NCI-H1092 (cell line): ENCODE measurements around the gene HRAS.

ENCODE experiments used
- DNase-seq: peaks from one replicate; lab custom pipeline; 2025; lab: John Stamatoyannopoulos, UW

HRAS gene

DNA sequence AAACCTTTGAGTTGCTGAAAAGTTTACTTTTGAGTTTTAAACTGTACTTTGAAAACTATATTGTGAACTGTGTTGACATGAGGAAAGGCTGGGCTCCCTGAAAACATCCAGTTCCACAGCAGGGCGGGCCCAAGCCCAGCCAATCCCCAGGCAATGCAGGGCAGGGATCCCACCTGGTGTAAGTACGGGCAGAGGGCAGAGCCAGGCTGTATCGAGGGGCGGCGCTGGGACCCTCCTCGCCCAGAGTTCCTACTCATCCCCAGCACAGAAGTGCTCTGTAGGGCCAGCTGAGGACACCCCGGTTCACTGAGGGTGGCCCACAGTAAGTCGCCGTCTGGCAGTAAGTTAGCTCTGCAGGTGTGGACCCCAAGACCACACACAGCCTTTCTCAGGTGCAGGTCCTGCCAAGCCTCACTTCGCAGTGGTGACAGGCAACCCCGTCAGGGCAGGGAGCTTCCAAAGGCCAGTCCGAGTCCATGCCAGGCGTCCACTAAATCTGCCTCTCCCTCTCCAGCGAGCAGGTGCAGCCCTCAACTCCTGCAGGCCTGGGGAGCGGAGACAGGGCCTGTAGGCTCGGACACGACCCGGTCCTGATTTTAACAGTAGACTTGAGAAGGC is 31.7 kb upstream of the HRAS start:
- DNase-seq = no peak

DNA sequence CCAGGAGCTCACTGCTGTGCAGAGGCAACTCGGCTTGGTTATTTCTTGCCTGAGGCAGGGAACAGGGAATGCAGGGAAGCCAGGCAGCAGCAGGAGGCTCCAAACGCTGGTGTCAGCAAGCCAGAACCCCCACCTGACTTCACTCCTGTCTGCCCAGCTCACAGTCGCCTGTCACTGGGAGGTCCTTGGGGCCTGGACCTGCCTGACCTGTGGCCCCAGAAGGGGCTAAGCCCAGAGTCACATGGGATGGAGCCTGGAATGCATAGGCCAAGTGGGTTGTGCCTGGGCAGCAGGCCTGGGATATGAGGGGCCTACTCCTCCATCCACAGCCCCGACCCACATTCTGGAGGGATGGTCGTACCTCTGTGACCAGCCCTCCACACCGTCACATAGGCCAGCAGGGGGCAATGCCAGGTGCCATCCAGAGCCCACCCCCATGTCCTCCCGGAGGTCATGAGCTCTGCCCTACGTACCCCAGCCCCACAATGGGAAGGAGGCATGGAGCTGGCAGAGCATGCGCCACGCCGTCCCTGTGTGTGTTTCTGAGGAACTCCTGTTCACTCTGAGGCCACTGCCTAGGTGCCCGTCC is 30.6 kb upstream of the HRAS start:
- no peak for DNase-seq

DNA sequence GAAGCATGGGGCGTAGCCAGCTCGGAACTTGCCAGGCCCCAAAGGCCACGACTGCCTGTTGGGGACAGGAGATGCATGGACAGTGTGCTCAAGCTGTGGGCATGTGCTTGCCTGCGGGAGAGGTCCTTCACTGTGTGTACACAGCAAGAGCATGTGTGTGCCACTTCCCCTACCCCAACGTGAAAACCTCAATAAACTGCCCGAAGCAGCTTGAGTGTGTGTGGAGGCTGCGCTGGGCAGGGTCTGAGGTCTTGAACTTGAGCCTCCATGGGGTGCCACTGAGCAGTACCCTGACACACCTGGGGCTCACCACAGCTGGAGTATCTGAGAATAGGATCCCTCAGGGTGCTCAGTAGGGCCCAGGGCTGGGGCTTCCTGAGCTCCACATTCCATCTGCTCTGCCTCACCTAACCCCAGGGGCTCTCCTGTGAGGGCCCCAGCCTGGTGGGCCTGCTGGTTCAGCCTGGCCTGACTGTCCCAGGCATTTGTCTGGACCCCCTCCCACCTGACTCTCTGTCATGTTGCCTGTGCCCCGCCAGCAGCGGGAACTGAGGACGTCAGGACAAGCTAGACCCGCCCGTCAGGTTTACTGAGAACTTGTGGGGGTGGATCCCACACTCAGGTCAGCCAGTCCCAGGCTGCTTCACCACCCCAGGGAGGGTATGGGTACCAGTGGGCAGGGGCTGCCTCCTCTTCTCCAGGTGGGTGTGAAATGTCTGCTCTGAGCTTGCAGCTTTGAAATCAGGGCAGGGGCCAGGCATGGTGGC is 28.6 kb upstream of the HRAS start:
- DNase-seq = no peak

DNA sequence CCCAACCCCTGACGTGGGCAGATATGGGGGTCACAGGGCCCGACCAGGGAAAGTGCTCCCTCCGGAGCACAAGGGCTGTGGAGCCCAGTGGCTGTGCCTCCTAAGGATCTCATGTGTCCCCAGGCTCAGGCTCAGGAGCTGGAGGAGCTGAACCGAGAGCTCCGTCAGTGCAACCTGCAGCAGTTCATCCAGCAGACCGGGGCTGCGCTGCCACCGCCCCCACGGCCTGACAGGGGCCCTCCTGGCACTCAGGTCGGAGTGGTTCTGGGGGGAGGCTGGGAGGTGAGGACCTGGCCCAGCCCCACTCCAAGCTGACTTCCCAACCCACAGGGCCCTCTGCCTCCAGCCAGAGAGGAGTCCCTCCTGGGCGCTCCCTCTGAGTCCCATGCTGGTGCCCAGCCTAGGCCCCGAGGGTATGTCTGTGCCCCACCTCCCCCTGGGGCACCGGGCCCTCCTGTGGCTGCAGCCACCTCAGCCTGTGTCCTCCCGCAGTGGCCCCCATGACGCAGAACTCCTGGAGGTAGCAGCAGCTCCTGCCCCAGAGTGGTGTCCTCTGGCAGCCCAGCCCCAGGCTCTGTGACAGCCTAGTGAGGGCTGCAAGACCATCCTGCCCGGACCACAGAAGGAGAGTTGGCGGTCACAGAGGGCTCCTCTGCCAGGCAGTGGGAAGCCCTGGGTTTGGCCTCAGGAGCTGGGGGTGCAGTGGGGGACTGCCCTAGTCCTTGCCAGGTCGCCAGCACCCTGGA is 27.9 kb upstream of the HRAS start:
- DNase-seq = no peak

DNA sequence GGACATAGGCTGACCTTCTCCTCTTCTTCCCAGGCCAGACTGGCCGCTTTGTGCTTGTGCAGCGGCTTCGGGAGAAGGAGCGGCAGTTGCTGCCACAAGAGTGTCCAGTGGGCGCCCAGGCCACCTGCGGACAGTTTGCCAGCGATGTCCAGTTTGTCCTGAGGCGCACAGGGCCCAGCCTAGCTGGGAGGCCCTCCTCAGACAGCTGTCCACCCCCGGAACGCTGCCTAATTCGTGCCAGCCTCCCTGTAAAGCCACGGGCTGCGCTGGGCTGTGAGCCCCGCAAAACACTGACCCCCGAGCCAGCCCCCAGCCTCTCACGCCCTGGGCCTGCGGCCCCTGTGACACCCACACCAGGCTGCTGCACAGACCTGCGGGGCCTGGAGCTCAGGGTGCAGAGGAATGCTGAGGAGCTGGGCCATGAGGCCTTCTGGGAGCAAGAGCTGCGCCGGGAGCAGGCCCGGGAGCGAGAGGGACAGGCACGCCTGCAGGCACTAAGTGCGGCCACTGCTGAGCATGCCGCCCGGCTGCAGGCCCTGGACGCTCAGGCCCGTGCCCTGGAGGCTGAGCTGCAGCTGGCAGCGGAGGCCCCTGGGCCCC is 26.8 kb upstream of the HRAS start:
- no peak for DNase-seq

DNA sequence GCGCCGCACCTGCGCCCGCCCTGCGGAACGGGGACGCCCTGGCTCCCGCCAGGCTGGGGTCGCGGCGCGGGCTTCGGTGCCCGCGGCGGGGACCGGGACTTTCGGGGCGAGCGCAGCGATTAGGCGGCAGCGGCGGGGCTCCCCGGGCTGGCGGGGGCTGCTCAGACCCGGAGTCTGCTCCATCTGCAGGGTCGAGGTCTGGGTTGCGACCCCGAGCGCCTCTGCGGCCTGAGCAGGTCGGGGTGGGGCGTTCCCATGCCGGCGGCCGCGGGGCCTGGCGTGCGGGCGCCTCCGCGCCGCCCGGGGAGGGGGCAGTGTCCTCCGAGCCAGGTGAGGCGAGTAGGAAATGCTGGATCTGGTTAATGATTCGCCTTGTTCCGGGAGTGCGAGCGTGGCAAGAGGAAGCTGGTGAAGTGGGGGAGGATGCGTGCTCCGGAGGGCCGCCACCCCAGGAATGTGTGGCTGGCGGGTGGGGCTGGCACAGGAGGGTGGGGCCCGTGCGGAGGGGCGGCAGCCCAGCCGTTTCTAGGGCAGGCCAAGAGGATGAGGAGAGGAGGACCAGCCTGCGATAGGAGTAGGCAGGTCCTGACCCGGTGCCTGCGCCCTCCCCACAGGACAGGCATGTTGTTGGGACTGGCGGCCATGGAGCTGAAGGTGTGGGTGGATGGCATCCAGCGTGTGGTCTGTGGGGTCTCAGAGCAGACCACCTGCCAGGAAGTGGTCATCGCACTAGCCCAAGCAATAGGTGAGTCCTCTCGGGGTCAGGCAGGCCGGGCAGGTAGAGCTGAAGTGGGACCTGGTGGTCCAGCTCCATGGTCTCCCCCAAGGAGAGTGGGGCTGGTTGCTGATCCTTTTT is 26.0 kb upstream of the HRAS start:
- no peak for DNase-seq

DNA sequence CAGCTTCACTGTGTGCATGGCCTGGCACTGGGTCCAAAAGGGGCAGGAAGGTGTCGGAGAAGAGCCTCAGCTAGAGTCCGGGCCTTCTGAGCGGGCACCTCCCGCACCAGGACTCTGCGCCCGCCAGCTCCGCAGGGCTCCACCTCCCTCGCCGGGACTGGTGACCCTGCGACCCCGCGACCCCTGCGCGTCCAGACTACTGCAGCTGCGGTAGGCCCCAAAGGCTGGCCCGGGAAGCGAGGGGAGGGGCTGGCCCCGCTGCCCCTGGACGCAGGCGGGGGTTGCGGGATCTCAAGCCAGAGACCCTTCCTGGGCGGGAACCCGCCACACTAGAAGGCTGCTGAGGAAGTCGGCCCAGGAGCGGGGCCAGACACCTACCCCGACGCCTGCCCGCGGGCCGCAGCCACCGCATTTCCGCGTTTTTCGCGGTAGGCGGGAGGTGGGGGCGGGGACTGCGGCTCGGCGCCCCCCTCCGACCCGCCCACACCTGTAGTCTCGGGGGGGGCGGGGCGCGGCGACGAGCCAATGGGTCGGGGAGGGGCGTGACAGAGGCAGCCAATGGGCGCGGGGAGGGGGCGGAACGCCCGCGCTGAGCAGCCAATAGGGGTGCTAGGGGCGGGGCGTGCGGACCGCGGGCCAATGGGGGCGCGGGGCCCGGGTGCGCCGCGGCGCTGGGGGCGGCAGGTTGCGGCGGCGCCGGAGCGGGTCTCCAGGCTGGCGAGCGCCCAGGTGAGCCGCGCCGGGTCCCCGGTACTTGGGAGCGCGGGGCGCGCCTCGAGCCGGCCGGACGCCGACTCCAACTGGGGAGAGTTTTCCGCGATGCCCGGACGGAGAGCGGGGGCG is 25.1 kb upstream of the HRAS start, which contains the start of the genes LMNTD2 and RASSF7:
Gene LMNTD2, minus strand, starts transcription at position 434 of the 843 bp plus-strand sequence. Its CDS starts 22 bp downstream, at position 412.
Gene RASSF7, plus strand, starts transcription at position 666 of the 843 bp plus-strand sequence. CDS start 799 bp downstream, outside the sequence.
- DNase-seq = peak; percentile 79

DNA sequence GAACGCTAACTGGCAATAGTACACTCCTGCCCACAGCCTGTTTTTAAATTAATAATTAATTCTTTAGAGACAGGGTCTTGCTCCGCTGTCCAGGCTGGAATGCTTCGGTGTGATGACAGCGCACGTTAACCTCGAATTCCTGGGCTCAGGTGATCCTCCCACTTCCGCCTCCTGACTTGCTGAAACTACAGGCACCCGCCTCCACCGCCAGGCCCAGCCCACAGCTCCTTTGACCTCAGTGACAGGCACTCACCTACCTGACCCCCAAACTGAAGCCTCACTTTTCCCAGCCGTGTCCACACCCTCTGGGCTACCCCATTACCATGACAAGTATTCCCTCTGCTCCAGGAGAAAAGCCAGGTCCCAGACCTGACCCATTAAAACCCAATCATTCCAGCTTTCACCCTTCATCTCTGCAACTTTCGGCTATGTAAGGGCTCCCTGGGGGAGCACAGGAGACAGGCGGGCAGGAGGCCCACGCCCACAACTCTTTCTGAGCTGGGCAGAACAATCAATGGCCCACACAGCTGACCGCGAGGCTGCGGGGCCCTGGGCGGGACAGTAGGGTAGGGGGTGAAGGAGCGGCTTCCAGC is 24.4 kb upstream of the HRAS start:
- DNase-seq = no peak

DNA sequence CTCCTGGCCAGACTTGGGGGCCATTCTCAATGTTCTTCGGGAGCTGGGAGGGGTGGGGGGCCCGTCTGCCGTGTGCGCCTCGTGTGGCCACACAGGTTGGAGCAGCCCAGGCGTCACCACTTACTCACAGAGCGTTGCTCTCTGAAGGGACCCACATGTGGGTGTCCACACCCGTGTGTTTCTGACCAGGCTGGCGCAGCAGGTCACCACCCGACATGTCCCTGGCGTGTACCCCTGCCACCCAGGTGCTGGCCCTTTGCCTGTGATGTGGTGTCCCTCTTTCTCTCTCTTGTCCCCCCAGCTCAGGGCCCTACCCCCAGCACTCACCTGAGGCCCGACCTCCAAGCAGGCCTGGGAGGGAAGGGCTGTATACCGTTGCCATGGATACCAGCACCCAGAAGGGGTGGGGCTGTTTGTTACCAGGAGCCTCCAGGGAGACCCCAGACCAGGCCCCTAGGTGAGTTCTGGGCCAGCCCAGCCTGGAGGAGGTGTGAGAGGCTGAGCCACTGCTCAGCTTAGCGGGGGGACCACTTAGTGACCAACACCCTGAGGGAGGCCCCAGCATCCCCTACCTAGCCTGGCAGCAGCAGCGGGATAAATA is 23.7 kb upstream of the HRAS start:
- DNase-seq = no peak

DNA sequence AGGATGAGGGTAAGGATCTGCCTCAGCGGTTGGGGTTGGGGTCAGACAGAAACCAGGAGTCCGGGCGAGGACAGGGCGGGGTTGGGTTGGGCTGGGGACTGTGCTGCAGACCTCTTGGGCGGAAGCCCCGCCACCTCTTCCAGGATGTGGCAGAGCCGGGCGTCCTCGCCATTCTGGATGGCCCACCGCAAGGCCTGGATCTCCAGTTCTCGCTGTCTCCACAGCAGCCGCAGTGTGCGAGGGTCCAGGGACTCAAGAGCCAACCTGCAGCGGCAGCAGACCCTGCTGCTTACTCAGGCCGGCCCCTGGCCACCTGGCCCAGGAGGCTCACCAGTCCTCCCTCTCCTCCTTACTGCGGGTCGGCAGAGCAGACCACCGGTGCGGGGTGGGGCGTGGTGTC is 23.1 kb upstream of the HRAS start:
- no peak for DNase-seq

DNA sequence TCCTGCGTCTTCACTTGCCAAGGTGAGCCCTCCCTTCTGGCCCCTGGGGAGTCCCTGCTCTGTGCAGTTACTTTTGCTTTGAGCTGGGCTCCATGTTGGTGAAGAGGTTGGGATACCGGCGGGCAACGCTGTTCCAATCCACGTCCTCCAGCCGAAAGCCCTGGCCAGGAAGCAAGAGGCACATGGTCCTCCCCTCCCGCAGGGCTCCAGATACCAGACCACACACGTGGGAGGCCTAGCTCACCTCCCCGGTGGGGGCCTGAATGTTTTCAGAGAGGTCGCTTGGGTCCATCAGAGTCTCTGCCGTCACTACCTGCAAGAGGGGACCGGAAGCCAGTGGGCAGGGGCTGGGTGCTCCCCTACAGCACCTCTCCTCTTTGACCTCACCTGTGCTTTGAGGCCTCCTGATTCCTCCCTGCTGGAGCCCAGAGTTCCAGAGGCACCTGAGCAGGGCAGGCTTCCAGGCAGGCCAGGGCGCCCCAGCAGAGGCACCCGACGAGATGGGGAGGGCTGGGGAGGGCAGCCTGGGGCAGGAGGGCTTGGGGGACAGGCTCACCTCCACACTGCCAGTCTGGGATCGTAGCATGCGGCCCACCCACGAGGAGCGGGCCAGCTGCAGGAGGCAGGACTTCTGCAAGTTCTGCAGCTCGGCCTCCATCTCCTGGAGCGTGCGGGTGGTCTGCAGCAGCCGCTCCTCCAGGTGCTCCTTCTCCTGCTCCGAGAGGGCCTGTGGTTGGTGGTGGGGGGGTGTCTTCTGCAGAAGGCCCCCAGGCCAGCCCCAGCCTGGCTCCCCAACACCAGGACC is 22.2 kb upstream of the HRAS start:
- no peak for DNase-seq

DNA sequence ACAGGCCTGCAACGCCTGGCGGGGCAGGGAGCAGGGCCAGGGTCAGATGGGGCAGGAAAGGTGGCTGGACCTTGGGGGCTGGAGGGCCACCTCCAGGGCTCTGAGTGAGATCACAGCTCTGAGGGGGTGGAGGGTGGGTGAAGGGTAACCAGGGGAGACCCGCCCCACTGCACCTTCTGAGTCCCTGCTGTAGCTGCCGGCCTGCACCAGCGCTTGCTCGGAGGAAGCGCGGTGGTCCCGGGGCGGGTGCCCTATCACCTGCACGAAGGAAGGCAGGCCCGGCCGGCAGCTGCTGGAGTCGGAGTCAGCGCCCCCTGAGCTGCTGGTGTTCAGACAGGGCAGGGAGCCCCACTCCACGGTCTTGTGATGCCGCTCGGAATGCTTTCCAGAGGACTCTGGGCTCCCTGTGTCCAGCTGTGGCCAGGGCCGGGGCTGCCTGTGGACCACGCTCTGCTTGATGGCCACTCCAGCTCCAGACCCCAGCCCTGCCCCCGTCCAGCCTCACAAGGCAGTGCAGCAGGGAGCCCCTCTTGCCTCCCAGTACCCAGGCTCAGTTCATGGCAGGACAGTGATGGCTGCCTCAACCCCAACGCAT is 21.4 kb upstream of the HRAS start:
- no peak for DNase-seq

DNA sequence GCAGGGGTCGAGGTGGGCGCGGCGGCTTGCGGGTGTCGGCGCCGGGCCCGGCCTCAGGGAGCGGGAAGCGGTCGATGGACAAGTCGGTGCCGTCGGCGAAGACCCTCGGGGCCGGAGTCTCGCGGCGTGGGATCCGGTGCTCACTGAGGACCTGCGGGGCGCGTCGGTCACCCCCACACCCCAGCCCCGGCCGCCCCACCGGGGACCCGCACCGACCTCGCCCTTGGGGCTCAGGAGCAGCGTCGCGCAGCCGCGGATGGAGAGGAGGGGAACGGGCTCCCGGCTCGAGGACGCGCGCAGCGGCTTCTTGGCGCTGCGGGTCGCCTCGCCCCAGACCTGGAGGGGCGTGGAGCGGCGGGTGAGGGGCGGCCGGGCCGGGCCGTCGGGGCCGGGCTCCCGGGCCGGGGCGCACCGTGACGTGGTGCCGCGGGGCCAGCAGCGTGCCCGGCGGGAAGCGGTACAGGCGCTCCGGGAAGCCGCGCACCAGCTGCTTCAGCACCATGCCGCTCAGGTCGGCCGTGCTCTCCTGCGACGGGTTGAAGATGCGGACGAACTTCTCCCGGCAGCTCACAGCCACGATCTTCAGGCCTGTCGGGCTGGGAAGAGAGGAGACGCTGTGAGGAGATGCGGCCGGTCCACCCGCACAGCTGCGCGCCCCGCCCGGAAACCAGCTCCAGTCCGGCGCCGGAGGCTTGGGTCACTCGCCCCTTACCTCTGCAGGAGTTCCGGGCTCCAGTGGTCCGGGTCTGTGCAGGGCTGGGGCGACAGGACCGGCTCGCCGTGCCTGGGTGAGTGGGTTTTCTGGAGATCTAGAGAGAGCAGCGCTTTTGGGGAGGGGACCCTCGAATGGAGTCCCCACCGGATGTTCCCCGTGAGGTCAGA is 20.6 kb upstream of the HRAS start:
- DNase-seq = no peak

DNA sequence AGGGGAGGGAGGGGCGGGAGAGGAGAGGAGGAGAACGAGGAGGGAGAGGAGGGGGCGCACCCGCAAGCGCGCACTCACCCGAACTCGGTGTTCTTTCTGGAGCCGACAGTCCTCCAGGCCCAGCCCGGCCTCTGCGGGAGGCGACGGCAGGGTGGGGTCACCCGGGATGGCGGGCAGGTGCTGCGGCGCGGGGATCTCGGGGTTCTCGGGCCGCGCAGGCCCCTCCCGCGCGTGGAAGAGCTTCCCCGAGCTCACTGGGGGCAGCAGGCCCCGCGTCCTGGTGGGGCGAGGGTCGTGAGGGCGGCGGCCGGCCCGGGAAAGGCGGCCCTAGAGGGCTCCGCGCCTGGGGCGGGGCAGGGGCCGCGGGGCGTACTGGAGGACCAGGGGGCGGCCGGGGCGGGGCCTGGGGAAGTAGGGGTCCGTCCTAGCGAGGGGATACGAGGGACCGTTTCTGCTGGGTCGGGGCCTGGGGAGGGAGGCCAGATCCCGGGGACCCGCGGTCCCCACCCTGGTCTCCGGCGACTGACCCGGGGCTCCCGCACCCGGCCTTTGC is 19.9 kb upstream of the HRAS start:
- no peak for DNase-seq

DNA sequence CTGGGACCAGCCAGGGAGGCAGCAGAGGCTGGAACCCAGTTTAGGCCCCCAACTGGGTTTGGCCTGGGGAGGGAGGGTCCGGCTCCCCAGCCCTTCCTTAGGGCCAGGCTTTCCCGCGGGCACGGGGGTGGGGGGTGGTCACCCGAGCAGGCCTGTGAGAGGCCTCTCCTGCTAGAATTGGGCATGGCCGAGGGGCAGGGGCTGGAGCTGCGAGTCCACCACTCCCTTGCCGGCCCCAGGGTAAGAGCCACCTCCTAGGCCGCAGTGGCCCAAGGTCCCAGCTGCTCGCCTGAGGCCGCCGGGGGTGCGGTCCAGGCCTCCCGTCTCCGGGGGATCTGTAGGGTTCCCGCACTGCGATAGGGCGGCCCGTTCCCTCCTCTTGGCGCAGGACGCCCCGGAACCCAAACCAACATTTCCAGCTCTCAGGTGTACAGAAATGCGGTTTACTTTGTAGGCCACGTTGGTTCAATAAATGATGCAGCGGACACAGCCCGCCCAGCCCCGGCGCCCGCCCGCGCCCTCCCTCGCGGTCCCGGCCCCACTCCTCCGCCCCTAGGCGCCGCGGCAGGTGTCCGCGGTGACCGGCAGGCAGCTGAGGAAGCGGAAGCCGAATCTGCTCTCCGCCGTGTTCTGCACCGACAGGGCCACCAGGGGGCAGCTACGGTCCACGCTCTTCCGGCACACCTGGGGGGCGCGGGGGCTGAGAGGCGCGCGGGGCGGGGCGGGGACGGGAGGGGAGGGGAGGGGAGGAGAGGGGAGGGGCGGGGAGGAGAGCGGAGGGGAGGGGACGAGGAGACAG is 19.3 kb upstream of the HRAS start:
- peak; percentile 68 for DNase-seq

DNA sequence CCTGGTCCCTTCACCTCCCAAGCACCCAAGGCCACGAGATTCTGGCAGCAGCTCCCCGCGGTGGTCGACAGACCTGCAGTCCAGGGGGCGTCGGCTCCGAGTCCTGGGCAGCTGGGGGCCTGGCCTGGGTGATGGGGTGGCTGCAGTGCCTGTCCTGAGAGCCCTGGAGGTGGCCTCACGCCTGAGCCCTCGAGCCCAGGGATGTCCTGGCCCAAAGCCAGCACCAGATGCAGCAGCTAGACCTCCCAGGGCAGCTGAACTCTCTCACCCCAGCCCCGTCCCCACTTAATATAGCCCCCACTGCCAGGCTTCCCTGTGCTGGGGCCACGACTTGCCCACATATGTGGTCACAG is 18.6 kb upstream of the HRAS start:
- no peak for DNase-seq
